GM12878 (cell line): Measurements from ENCODE around the gene GNAO1. TPM values are rescaled to one million over a fixed set of nuclear protein-coding genes. Genes with fewer than 3 reads are reported as not detected.

Source experiments
- ATAC-seq: fragments of 200-7000 bp; cut with Tn5 transposase; 3 replicates; pipeline ENCODE4 v1.9.1; 2020; ENCODE audit warnings: mild to moderate bottlenecking, moderate library complexity
- BruUV-seq: library from RNA; stranded (reverse); fragments of 400-500 nt; replicated peaks from 2 replicates; lab custom pipeline; 2021; lab: Mats Ljungman, UMichigan
- CTCF ChIA-PET: fragments of 300-600 bp; sonication (Branson Sonifier 250); formaldehyde crosslinking; extraction: SDS; loops from one replicate; lab custom pipeline; 2021; ENCODE audit warnings: inconsistent platforms; lab: Yijun Ruan, JAX
- POLR2A ChIA-PET: fragments of 350-600 bp; formaldehyde crosslinking; extraction: SDS; loops from one replicate; lab custom pipeline; 2021; ENCODE audit warnings: inconsistent platforms; lab: Charles Lee
- RAD21 ChIA-PET: fragments of 300-600 bp; sonication (Branson Sonifier 250); formaldehyde crosslinking; loops from one replicate; lab custom pipeline; 2023; ENCODE audit warnings: antibody characterized with exemption; ENCODE audit not compliant: unreplicated experiment; lab: Charles Lee
- SMC1A ChIA-PET: fragments of 300-600 bp; sonication (Branson Sonifier 250); formaldehyde crosslinking; loops from one replicate; lab custom pipeline; 2023; ENCODE audit not compliant: unreplicated experiment, uncharacterized antibody; lab: Charles Lee
- DNase-seq: peaks from one replicate; pipeline ENCODE4 v3.0.0-alpha.2; 2011; ENCODE audit warnings: low read depth, low spot score
- FAIRE-seq: peaks from 3 replicates; lab custom pipeline; 2011; peaks lifted over from hg19 to GRCh38; lab: Jason Lieb, UNC
- H2AFZ ChIP-seq: 2 replicates; pipeline ENCODE4 v1.6.0; 2011; ENCODE audit warnings: low read depth, low read length, control low read depth; ENCODE audit not compliant: control insufficient read depth
- H3K27ac ChIP-seq: 2 replicates; pipeline ENCODE4 v1.5.1; 2011; ENCODE audit warnings: control low read depth; ENCODE audit not compliant: control insufficient read depth, insufficient read depth
- H3K27me3 ChIP-seq, 2 experiments: replicated peaks in 1 of 2; 2 replicates each; pipeline versions ENCODE4 v1.6.0 to v1.6.1; 2011; ENCODE audit warnings: low read length in 1 of 2; ENCODE audit not compliant: control insufficient read depth in 2 of 2, insufficient read depth in 2 of 2
- H3K36me3 ChIP-seq, 2 experiments: 2 replicates each; pipeline ENCODE4 v1.5.1; 2011; ENCODE audit warnings: low read length in 1 of 2; ENCODE audit not compliant: control insufficient read depth in 2 of 2, insufficient read depth in 2 of 2
- H3K4me1 ChIP-seq: 2 replicates; pipeline ENCODE4 v1.6.1; 2011; ENCODE audit warnings: mild to moderate bottlenecking, low read length, moderate library complexity, mixed read lengths; ENCODE audit not compliant: control insufficient read depth, insufficient read depth
- H3K4me2 ChIP-seq: 2 replicates; pipeline ENCODE4 v1.6.0; 2011; ENCODE audit warnings: control low read depth; ENCODE audit not compliant: control insufficient read depth, insufficient read depth
- H3K4me3 ChIP-seq: fragments of 200-600 bp; sonication (generic); 2 replicates; pipeline ENCODE4 v1.5.1; 2016
- H3K79me2 ChIP-seq: 2 replicates; pipeline ENCODE4 v1.6.0; 2011; ENCODE audit warnings: low read length; ENCODE audit not compliant: control insufficient read depth, insufficient read depth
- H3K9ac ChIP-seq: 2 replicates; pipeline ENCODE4 v1.8.0; 2011; ENCODE audit warnings: low read length, control low read depth, mixed read lengths; ENCODE audit not compliant: control insufficient read depth, insufficient read depth
- H3K9me3 ChIP-seq: replicated peaks from 3 replicates; pipeline ENCODE4 v1.5.1; 2011; ENCODE audit warnings: mild to moderate bottlenecking, low read length; ENCODE audit not compliant: control insufficient read depth, insufficient read depth
- H4K20me1 ChIP-seq: 2 replicates; pipeline ENCODE4 v1.6.0; 2011; ENCODE audit not compliant: control insufficient read depth, insufficient read depth
- DPF2 ChIP-seq: fragments of 450-650 bp; IDR thresholded peaks from 2 replicates; pipeline ENCODE4 v1.6.1; 2017; ENCODE audit warnings: mild to moderate bottlenecking
- EZH2 ChIP-seq: IDR thresholded peaks from 2 replicates; pipeline ENCODE4 v1.6.1; 2012; ENCODE audit warnings: low read depth, mild to moderate bottlenecking, control low read depth, inconsistent platforms, low read length, borderline replicate concordance; ENCODE audit not compliant: control insufficient read depth
- GABPA ChIP-seq: IDR thresholded peaks from 2 replicates; pipeline ENCODE4 v1.6.1; 2014; ENCODE audit warnings: antibody characterized with exemption, low read depth, mild to moderate bottlenecking, inconsistent platforms
- MEF2A ChIP-seq: IDR thresholded peaks from 2 replicates; pipeline ENCODE4 v1.6.1; 2011; ENCODE audit warnings: low read depth, mild to moderate bottlenecking, low read length, moderate library complexity; ENCODE audit not compliant: insufficient read depth
- MEF2B ChIP-seq: fragments of 450-650 bp; IDR thresholded peaks from 2 replicates; pipeline ENCODE4 v1.6.1; 2018; ENCODE audit warnings: mild to moderate bottlenecking, moderate library complexity; ENCODE audit not compliant: partially characterized antibody, poor library complexity, severe bottlenecking
- NFIC ChIP-seq: IDR thresholded peaks from 2 replicates; pipeline ENCODE4 v1.6.1; 2012; ENCODE audit warnings: low read depth, mild to moderate bottlenecking, inconsistent platforms, low read length, moderate library complexity
- RELB ChIP-seq: fragments of 450-650 bp; IDR thresholded peaks from 2 replicates; pipeline ENCODE4 v1.6.1; 2017; ENCODE audit warnings: low read depth, mild to moderate bottlenecking, moderate library complexity
- SPI1 ChIP-seq: IDR thresholded peaks from 2 replicates; pipeline ENCODE4 v1.6.1; 2011; ENCODE audit warnings: low read depth, mild to moderate bottlenecking, low read length, moderate library complexity, borderline replicate concordance; ENCODE audit not compliant: insufficient read depth
- TCF3 ChIP-seq: IDR thresholded peaks from 2 replicates; pipeline ENCODE4 v1.6.1; 2012; ENCODE audit warnings: low read depth, mild to moderate bottlenecking, low read length, borderline replicate concordance; ENCODE audit not compliant: insufficient read depth
- YY1 ChIP-seq: IDR thresholded peaks from 2 replicates; pipeline ENCODE4 v1.6.1; 2011; ENCODE audit warnings: low read depth, mild to moderate bottlenecking, low read length
- ZBTB4 ChIP-seq: fragments of 450-650 bp; formaldehyde crosslinking; IDR thresholded peaks from 2 replicates; pipeline ENCODE4 v1.4.0; 2022; ENCODE audit warnings: mild to moderate bottlenecking, moderate library complexity
- WGBS: methylation state at CpG from one replicate; pipeline ENCODE4 v1.1.6; 2016; ENCODE audit warnings: low lambda C conversion rate; ENCODE audit not compliant: insufficient replicate concordance, insufficient coverage; ENCODE audit errors: missing lambda C conversion rate; 5-methylcytosine and 5-hydroxymethylcytosine counted together
- in situ Hi-C: fragments of 300-500 bp; cut with MboI; formaldehyde crosslinking; loops from 9 replicates; pipeline ENCODE4 v1.14.3; 2018; ENCODE audit warnings: mixed read lengths
- intact Hi-C: fragments of 100-400 bp; cut with micrococcal nuclease; formaldehyde crosslinking; loops from one replicate; pipeline ENCODE4 v1.14.2; 2022; ENCODE audit not compliant: unreplicated experiment
- polyA plus RNA-seq, 11 experiments: library from polyadenylated mRNA; depleted of rRNA in 4 of 11; unstranded in 6 of 11; stranded (reverse) in 5 of 11; fragments of >200 nt; fragmentation: Nextera tagmentation in 4 of 11; fragmentation: Illumina TruSeq in 1 of 11; extraction: Ambion mirVana in 4 of 11; extraction: Trizol in 1 of 11; gene quantifications; 1 replicate in 1 of 11; 2 replicates in 10 of 11; pipeline versions ENCODE4 v1.2.1 to v1.2.3, GENCODE V29; 2011 to 2016; ENCODE audit warnings: inconsistent platforms in 2 of 11, missing spikeins in 2 of 11, low read depth in 1 of 11
- total RNA-seq, 4 experiments: library from RNA; depleted of rRNA in 3 of 4; stranded (reverse); fragments of >200 nt in 3 of 4; fragmentation: Illumina TruSeq in 1 of 4; extraction: Trizol in 1 of 4; gene quantifications; 2 replicates each; pipeline versions ENCODE4 v1.2.1 to v1.2.3, GENCODE V29; 2013 to 2021
- TF ChIP-seq, protein P1 (sequence below): IDR thresholded peaks from 2 replicates; pipeline ENCODE4 v1.6.1; 2012; ENCODE audit warnings: low read depth, low read length, improper control_type of control experiment

The GNAO1 gene
- total and polyA plus RNA-seq, 10 of the 15 experiments (the other 5 are each of a cell fraction or from before 2014, with no cell fraction given): 0.05 to 0.28 (median 0.14) TPM; not detected in 6

DNA sequence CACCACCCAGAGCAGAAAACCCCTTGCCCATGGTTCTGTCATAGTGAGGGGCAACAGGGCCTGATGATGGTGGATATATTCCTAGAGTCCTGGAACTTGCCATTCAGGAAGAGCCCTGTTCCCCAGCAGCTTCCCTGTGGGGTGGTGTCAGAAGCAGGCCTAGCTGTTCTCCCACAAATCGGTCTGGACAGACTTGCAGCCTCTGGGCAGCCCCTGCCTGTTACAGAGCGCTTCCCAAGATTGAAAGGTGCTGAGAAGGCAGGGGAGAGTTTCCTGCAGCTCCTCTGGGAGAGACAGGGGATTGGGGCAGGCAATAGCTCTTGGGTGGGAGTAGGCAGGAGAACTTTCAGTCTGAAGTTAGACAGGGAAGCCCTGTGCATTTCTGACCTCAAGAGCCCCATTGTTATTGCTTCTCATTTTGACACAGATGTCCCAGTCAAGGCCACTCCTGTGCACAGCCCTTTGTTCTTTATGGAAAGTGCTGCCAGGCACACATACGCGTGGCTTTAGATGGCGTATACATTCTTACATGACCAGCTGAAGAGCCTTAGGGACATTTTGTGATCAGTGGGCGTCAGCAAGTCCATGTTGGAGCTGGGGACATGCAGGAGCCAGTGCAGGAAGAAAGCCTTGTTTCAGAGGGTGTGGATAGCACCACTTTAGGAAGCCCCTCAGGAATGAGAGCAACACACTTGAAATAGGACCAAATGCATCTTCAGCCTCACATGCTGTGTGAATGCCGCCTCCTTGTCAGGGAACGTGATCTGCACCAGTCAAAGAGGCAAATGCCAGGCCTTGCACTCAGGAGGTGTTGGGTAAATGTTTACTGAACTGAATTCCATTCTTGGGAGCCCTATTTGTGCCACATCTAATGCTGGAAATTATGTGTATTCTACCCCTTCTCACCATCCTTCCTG is 67.5 kb downstream of the GNAO1 start:
- Histone ChIP-seq H3K4me3 (no peak overlapping the region), H2AFZ (no peak overlapping the region), H3K36me3 (no peaks in the 10 kb centered on the region), H3K79me2 (no peaks in the 10 kb centered on the region), H4K20me1 (no peaks in the 10 kb centered on the region; the same call in 1 of the 2 replicates), H3K27ac (no peak overlapping the region), H3K4me2 (no peak overlapping the region), H3K27me3 (peaks cover 5 to 10% of the 10 kb centered on the region in 2 experiments; a peak in 3 of 4 replicates), H3K4me1 (no peaks in the 10 kb centered on the region), H3K9ac (no peak overlapping the region)
- in situ Hi-C loops: no loop called here
- POLR2A ChIA-PET: no interaction called here
- SMC1A ChIA-PET: no interaction called here
- FAIRE-seq (no peak), DNase-seq (no peak), ATAC-seq (no peak)
- RAD21 ChIA-PET: interaction anchor here (1.2 kb wide), 1 partner anchor 60 kb away, joined by 3 read pairs; no protein-coding TSS in a partner anchor
- intact Hi-C loops: no loop called here
- CTCF ChIA-PET: interaction anchor here (0.5 kb wide), 1 partner anchor 1303 kb away, joined by 3 read pairs; no protein-coding TSS in a partner anchor
- TF ChIP-seq TCF3 (no peak), DPF2 (no peak), MEF2A (no peak), EZH2 (no peak), YY1 (no peak), SPI1 (no peak), RELB (no peak), ZBTB4 (CRISPR knock-in tag) (no peak), NFIC (no peak), MEF2B (no peak), GABPA (no peak)
- TF ChIP-seq, protein P1, sequence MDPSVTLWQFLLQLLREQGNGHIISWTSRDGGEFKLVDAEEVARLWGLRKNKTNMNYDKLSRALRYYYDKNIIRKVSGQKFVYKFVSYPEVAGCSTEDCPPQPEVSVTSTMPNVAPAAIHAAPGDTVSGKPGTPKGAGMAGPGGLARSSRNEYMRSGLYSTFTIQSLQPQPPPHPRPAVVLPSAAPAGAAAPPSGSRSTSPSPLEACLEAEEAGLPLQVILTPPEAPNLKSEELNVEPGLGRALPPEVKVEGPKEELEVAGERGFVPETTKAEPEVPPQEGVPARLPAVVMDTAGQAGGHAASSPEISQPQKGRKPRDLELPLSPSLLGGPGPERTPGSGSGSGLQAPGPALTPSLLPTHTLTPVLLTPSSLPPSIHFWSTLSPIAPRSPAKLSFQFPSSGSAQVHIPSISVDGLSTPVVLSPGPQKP: no peak
- TF ChIP-seq, all 136 proteins: peak for 0
- 31% methylated on average over 8 of the region's 8 CpGs for WGBS
- no peaks in the 10 kb centered on the region for H3K9me3 ChIP-seq
- no TSS peak for BruUV-seq
